HG03108 (cell line): ENCODE measurements around the gene HIGD1A.

Experiments used
- ATAC-seq: cut with Tn5 transposase; IDR thresholded peaks from one replicate; pipeline ENCODE4 v1.9.1; 2021; ENCODE audit warnings: moderate library complexity; ENCODE audit not compliant: unreplicated experiment

HIGD1A gene

GRCh38 chr3:42762046-42762724 is 42.1 kb downstream of the HIGD1A start:
- ATAC-seq = no peak

- no peak for ATAC-seq
Observed at GRCh38 chr3:42758126-42758525, 46.2 kb downstream of the HIGD1A start.

- ATAC-seq = no peak
Observed at GRCh38 chr3:42756681-42757213, 47.5 kb downstream of the HIGD1A start.

- no peak for ATAC-seq
Observed at GRCh38 chr3:42755681-42756578, 48.4 kb downstream of the HIGD1A start.

- ATAC-seq = no peak
Observed at GRCh38 chr3:42753757-42754156, 50.5 kb downstream of the HIGD1A start.

GRCh38 chr3:42752961-42753360 is 51.3 kb downstream of the HIGD1A start:
- ATAC-seq = no peak

GRCh38 chr3:42752441-42752840 is 51.8 kb downstream of the HIGD1A start:
- ATAC-seq = no peak

GRCh38 chr3:42751609-42752008 is 52.7 kb downstream of the HIGD1A start:
- no peak for ATAC-seq

GRCh38 chr3:42750834-42751233 is 53.5 kb downstream of the HIGD1A start:
- ATAC-seq = no peak

- no peak for ATAC-seq
Observed at GRCh38 chr3:42749753-42750231, 54.5 kb downstream of the HIGD1A start.

GRCh38 chr3:42749025-42749752 is 55.1 kb downstream of the HIGD1A start:
- ATAC-seq = no peak

GRCh38 chr3:42747581-42747980 is 56.7 kb downstream of the HIGD1A start:
- no peak for ATAC-seq

GRCh38 chr3:42746455-42747450 is 57.5 kb downstream of the HIGD1A start:
- ATAC-seq = no peak

GRCh38 chr3:42745776-42746454 is 58.4 kb downstream of the HIGD1A start:
- ATAC-seq = no peak

- ATAC-seq = no peak
Observed at GRCh38 chr3:42745291-42745745, 59.0 kb downstream of the HIGD1A start.

- ATAC-seq = no peak
Observed at GRCh38 chr3:42743204-42743995, 60.9 kb downstream of the HIGD1A start.

GRCh38 chr3:42742688-42743087 is 61.6 kb downstream of the HIGD1A start:
- ATAC-seq = no peak

GRCh38 chr3:42742259-42742658 is 62.0 kb downstream of the HIGD1A start:
- ATAC-seq = no peak
